LNCAP (cell line): ENCODE data around the gene CDC40.

Source experiments
- CTCF ChIP-seq: fragments of 450-650 bp; IDR thresholded peaks from 2 replicates; pipeline ENCODE4 v1.5.1; 2017; ENCODE audit warnings: mild to moderate bottlenecking

CDC40 gene

GRCh38 chr6:110265273-110265672 lies 85.0 kb downstream of the CDC40 start:
- no peak for TF ChIP-seq CTCF

GRCh38 chr6:110266996-110267395 lies 86.8 kb downstream of the CDC40 start:
- TF ChIP-seq CTCF, result no peak

GRCh38 chr6:110269623-110270022 lies 89.4 kb downstream of the CDC40 start:
- TF ChIP-seq CTCF, result no peak

- TF ChIP-seq CTCF, result no peak
Observed at GRCh38 chr6:110270165-110270564, 89.9 kb downstream of the CDC40 start.

GRCh38 chr6:110271732-110272022 lies 91.5 kb downstream of the CDC40 start:
- no peak for TF ChIP-seq CTCF

GRCh38 chr6:110277100-110277665 lies 97.0 kb downstream of the CDC40 start:
- TF ChIP-seq CTCF, result no peak
